H9 (cell line): ENCODE data around the gene PPL. TPM values are rescaled to one million over a fixed set of nuclear protein-coding genes. Genes with fewer than 3 reads are reported as not detected.
A peak's percentile ranks its signal among the peaks of the same experiment; 100 is the strongest.

ENCODE experiments used
- DNase-seq: peaks from one replicate; pipeline ENCODE4 v3.0.0-alpha.2; 2017
- H2AFZ ChIP-seq: one replicate; pipeline ENCODE4 v1.6.1; 2013; ENCODE audit warnings: mild to moderate bottlenecking, low read length, control low read depth, moderate library complexity
- H2AK5ac ChIP-seq: 2 replicates; pipeline ENCODE4 v1.6.1; 2013; ENCODE audit warnings: low read length, control low read depth, mixed read lengths; ENCODE audit not compliant: insufficient read length
- H2BK120ac ChIP-seq: one replicate; pipeline ENCODE4 v1.6.1; 2013; ENCODE audit warnings: low read depth, mild to moderate bottlenecking, low read length, control low read depth, inconsistent platforms; ENCODE audit not compliant: poor library complexity, severe bottlenecking
- H2BK12ac ChIP-seq: 2 replicates; pipeline ENCODE4 v1.6.1; 2013; ENCODE audit warnings: low read length, control low read depth, mixed read lengths, low read depth; ENCODE audit not compliant: insufficient read length
- H2BK15ac ChIP-seq: 2 replicates; pipeline ENCODE4 v1.6.1; 2013; ENCODE audit warnings: low read depth, low read length, control low read depth
- H2BK20ac ChIP-seq: one replicate; pipeline ENCODE4 v1.6.1; 2013; ENCODE audit warnings: low read depth, mild to moderate bottlenecking, low read length, control low read depth, inconsistent platforms; ENCODE audit not compliant: poor library complexity, severe bottlenecking
- H2BK5ac ChIP-seq: 2 replicates; pipeline ENCODE4 v1.6.1; 2013; ENCODE audit warnings: low read length, control low read depth, mixed read lengths; ENCODE audit not compliant: insufficient read length
- H3K14ac ChIP-seq: 2 replicates; pipeline ENCODE4 v1.6.1; 2013; ENCODE audit warnings: low read length, control low read depth; ENCODE audit not compliant: insufficient read depth
- H3K18ac ChIP-seq: 2 replicates; pipeline ENCODE4 v1.6.1; 2013; ENCODE audit warnings: low read depth, mild to moderate bottlenecking, mixed read lengths, low read length, control low read depth; ENCODE audit not compliant: insufficient read length
- H3K23ac ChIP-seq: 2 replicates; pipeline ENCODE4 v1.6.1; 2013; ENCODE audit warnings: low read length, control low read depth, mixed read lengths, low read depth; ENCODE audit not compliant: insufficient read length
- H3K23me2 ChIP-seq: 2 replicates; pipeline ENCODE4 v1.6.1; 2013; ENCODE audit warnings: low read depth, mild to moderate bottlenecking, mixed read lengths, low read length, control low read depth; ENCODE audit not compliant: insufficient read length, poor library complexity, severe bottlenecking
- H3K27ac ChIP-seq: 2 replicates; pipeline ENCODE4 v1.5.1; 2013; ENCODE audit warnings: low read length, control low read depth, mixed read lengths, low read depth; ENCODE audit not compliant: insufficient read length
- H3K27me3 ChIP-seq: 2 replicates; pipeline ENCODE4 v1.6.1; 2013; ENCODE audit warnings: low read length, control low read depth, inconsistent platforms; ENCODE audit not compliant: insufficient read depth
- H3K4ac ChIP-seq: 2 replicates; pipeline ENCODE4 v1.6.1; 2013; ENCODE audit warnings: low read depth, mild to moderate bottlenecking, control low read depth, inconsistent platforms, low read length, moderate library complexity
- H3K4me1 ChIP-seq: 2 replicates; pipeline ENCODE4 v1.6.1; 2013; ENCODE audit warnings: low read length, control low read depth, inconsistent platforms; ENCODE audit not compliant: insufficient read depth
- H3K4me2 ChIP-seq: 2 replicates; pipeline ENCODE4 v1.6.1; 2013; ENCODE audit warnings: low read length, control low read depth, mixed read lengths; ENCODE audit not compliant: insufficient read length, insufficient read depth
- H3K56ac ChIP-seq: 2 replicates; pipeline ENCODE4 v1.6.1; 2013; ENCODE audit warnings: low read depth, mild to moderate bottlenecking, mixed read lengths, low read length, control low read depth; ENCODE audit not compliant: insufficient read length
- H3K79me1 ChIP-seq: 2 replicates; pipeline ENCODE4 v1.6.1; 2013; ENCODE audit warnings: low read depth, mild to moderate bottlenecking, moderate library complexity, low read length, control low read depth, inconsistent platforms; ENCODE audit not compliant: insufficient read depth, poor library complexity, severe bottlenecking
- H3K79me2 ChIP-seq: 2 replicates; pipeline ENCODE4 v1.6.1; 2013; ENCODE audit warnings: low read length, control low read depth, inconsistent platforms; ENCODE audit not compliant: insufficient read depth
- H3K9ac ChIP-seq: 2 replicates; pipeline ENCODE4 v1.6.1; 2013; ENCODE audit warnings: low read length, control low read depth, mixed read lengths; ENCODE audit not compliant: insufficient read length; ENCODE audit errors: extremely low read depth
- H3K9me3 ChIP-seq: one replicate; pipeline ENCODE4 v1.6.1; 2013; ENCODE audit warnings: low read depth, low read length, inconsistent platforms; ENCODE audit not compliant: control insufficient read depth
- H3T11ph ChIP-seq: one replicate; pipeline ENCODE4 v1.6.1; 2013; ENCODE audit warnings: mild to moderate bottlenecking, low read length, control low read depth, inconsistent platforms
- H4K20me1 ChIP-seq: one replicate; pipeline ENCODE4 v1.6.1; 2013; ENCODE audit not compliant: control insufficient read depth, insufficient read length, insufficient read depth
- H4K5ac ChIP-seq: 2 replicates; pipeline ENCODE4 v1.6.1; 2013; ENCODE audit warnings: low read depth, mild to moderate bottlenecking, mixed read lengths, low read length, control low read depth; ENCODE audit not compliant: insufficient read length
- H4K8ac ChIP-seq: replicated peaks from 2 replicates; pipeline ENCODE4 v1.6.1; 2013; ENCODE audit warnings: low read length, control low read depth, mixed read lengths, low read depth; ENCODE audit not compliant: insufficient read length
- H4K91ac ChIP-seq: 2 replicates; pipeline ENCODE4 v1.6.1; 2013; ENCODE audit warnings: low read depth, mild to moderate bottlenecking, moderate library complexity, mixed read lengths, low read length, control low read depth; ENCODE audit not compliant: insufficient read length
- H3K27ac Mint-ChIP-seq, 3 experiments: 2 replicates in 2 of 3; 3 replicates in 1 of 3; pipeline ENCODE4 v1.8.0; 2020 to 2021; ENCODE audit warnings: mixed read lengths in 3 of 3, mild to moderate bottlenecking in 1 of 3, moderate library complexity in 1 of 3
- H3K27me3 Mint-ChIP-seq: 2 replicates; pipeline ENCODE4 v1.8.0; 2021; ENCODE audit warnings: low read depth, mild to moderate bottlenecking, moderate library complexity, mixed read lengths
- H3K36me3 Mint-ChIP-seq, 3 experiments: 2 replicates in 2 of 3; 3 replicates in 1 of 3; pipeline ENCODE4 v1.8.0; 2020 to 2021; ENCODE audit warnings: low read depth in 3 of 3, mixed read lengths in 3 of 3; ENCODE audit not compliant: insufficient read depth in 1 of 3
- H3K4me1 Mint-ChIP-seq, 2 experiments: 2 replicates each; pipeline ENCODE4 v1.8.0; 2020; ENCODE audit warnings: mixed read lengths in 2 of 2
- H3K4me3 Mint-ChIP-seq, 2 experiments: 2 replicates in 1 of 2; 3 replicates in 1 of 2; pipeline ENCODE4 v1.8.0; 2020 to 2021; ENCODE audit warnings: mild to moderate bottlenecking in 2 of 2, mixed read lengths in 2 of 2, moderate library complexity in 1 of 2
- H3K9me3 Mint-ChIP-seq, 2 experiments: 2 replicates in 1 of 2; 3 replicates in 1 of 2; pipeline ENCODE4 v1.8.0; 2020; ENCODE audit warnings: mild to moderate bottlenecking in 2 of 2, mixed read lengths in 2 of 2, moderate library complexity in 1 of 2
- WGBS: extraction: QIAGEN DNeasy Blood & Tissue Kit; methylation state at CpG from one replicate; pipeline ENCODE4 v1.1.7; 2013; ENCODE audit warnings: missing lambda C conversion rate, low lambda C conversion rate, mixed read lengths; ENCODE audit not compliant: insufficient read length; ENCODE audit errors: extremely low coverage; 5-methylcytosine and 5-hydroxymethylcytosine counted together
- total RNA-seq: library from RNA; stranded (reverse); gene quantifications from 2 replicates; pipeline ENCODE4 v1.2.1, GENCODE V29; 2021
- TF ChIP-seq, protein P1 (sequence below): fragments of 200-600 bp; sonication (generic); conservative IDR thresholded peaks from 3 replicates; pipeline ENCODE4 v1.8.0; 2021; ENCODE audit warnings: antibody characterized with exemption, mild to moderate bottlenecking

Gene PPL
- total RNA-seq, 1 experiment from 2014 or later: 29.2 TPM

DNA sequence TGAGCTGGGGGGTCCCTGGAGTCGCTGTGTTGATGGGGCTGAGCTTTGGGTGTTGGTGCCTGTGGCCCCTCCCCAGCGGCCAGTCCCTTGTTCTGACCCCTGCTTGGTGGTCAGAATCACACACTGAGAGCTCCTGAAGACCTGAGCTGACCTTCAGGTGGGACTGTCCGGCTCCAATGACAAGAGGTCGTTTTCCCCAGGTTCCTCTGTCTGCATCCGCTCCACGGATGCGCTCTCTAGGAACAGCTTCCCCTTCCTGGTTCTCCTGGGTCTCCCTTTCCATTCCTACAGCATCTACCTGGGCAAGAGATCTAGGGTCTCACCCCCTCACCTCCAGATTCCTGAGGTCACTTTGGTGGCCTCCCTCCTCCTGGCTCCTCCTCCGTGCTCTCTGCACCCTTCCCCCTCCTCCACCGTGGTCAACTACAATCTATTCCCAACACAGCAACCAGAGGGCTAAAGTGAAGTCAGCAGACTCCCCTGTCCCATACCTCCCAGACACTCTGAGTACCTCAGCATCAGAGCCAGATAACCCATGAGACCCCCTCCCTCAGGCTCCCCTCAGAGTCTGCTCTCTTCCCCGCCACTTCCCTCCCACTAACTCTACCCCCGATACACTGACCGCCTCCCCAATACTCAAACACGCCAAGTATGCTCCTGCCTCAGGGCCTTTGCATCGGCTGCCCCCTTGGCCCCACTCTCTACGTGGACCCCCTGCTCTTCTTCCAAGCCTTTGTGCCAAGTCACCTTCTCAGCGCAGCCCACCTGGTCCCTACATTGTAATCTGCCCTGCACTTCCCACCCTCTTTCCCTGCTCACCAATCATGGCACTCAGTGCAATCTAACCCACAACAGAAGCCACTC lies 12.2 kb upstream of the PPL start:
- Histone ChIP-seq H3T11ph (no peak overlapping the region), H3K23ac (no peak overlapping the region), H3K4ac (no peak overlapping the region), H2BK5ac (no peak overlapping the region), H3K79me2 (no peaks in the 10 kb centered on the region), H3K9me3 (no peaks in the 10 kb centered on the region), H3K27ac (no peak overlapping the region), H2AFZ (no peak overlapping the region), H3K56ac (no peak overlapping the region), H3K9ac (peak overlapping the region; percentile 31), H4K5ac (no peak overlapping the region), H3K79me1 (no peaks in the 10 kb centered on the region), H3K4me2 (no peak overlapping the region), H3K18ac (no peak overlapping the region), H2BK20ac (no peak overlapping the region), H3K23me2 (no peaks in the 10 kb centered on the region), H3K14ac (no peak overlapping the region), H3K27me3 (no peaks in the 10 kb centered on the region), H3K4me1 (peaks cover 8% of the 10 kb centered on the region; the same call in 1 of the 2 replicates), H2BK120ac (no peak overlapping the region), H2BK12ac (peak overlapping the region; percentile 41), H4K8ac (no peak overlapping the region), H4K20me1 (no peaks in the 10 kb centered on the region), H2BK15ac (peak overlapping the region; percentile 81), H2AK5ac (no peak overlapping the region), H4K91ac (no peak overlapping the region)
- WGBS: no CpG with 5 or more reads among the region's 16 CpGs
- H3K27ac Mint-ChIP-seq: peak overlapping the region; percentile 6 to 61 (median 41); a peak in 4 of 7 replicates
- peaks cover 35 to 37% of the 10 kb centered on the region in 2 experiments for H3K4me1 Mint-ChIP-seq
- no peaks in the 10 kb centered on the region; a peak in 1 of 5 replicates for H3K9me3 Mint-ChIP-seq
- H3K4me3 Mint-ChIP-seq: peak overlapping the region in 1 of 2 experiments; percentile 48; a peak in 2 of 5 replicates
- H3K36me3 Mint-ChIP-seq: no peaks in the 10 kb centered on the region
- no peak for DNase-seq
- no peaks in the 10 kb centered on the region; the same call in none of the 2 replicates for H3K27me3 Mint-ChIP-seq
- TF ChIP-seq, protein P1, sequence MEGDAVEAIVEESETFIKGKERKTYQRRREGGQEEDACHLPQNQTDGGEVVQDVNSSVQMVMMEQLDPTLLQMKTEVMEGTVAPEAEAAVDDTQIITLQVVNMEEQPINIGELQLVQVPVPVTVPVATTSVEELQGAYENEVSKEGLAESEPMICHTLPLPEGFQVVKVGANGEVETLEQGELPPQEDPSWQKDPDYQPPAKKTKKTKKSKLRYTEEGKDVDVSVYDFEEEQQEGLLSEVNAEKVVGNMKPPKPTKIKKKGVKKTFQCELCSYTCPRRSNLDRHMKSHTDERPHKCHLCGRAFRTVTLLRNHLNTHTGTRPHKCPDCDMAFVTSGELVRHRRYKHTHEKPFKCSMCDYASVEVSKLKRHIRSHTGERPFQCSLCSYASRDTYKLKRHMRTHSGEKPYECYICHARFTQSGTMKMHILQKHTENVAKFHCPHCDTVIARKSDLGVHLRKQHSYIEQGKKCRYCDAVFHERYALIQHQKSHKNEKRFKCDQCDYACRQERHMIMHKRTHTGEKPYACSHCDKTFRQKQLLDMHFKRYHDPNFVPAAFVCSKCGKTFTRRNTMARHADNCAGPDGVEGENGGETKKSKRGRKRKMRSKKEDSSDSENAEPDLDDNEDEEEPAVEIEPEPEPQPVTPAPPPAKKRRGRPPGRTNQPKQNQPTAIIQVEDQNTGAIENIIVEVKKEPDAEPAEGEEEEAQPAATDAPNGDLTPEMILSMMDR: no peak
